ENCODE data around the gene MCRS1. TPM values are rescaled to one million over a fixed set of nuclear protein-coding genes. Genes with fewer than 3 reads are reported as not detected.
A peak's percentile ranks its signal among the peaks of the same experiment; 100 is the strongest.
"Not testable (repeated sequence)": the region's sequence is repeated elsewhere in the genome, so short reads cannot be mapped to it uniquely, and the experiment has no call there.

Gene MCRS1
- total RNA-seq, 1 experiment from 2014 or later: 86.8 TPM

GRCh38 chr12:49615725-49616124 is 47.8 kb upstream of the MCRS1 start:
- DNase-seq (peak; percentile 79), ATAC-seq (no peak; the same call in 1 of the 2 replicates)
- CTCF ChIA-PET: interaction anchor here (0.6 kb wide), 1 partner anchor 284 kb away, joined by 6 read pairs; no protein-coding TSS in a partner anchor
- Histone ChIP-seq H3K9me3 (ENCODE audit: low read length) (no peaks in the 10 kb centered on the region), H3K9me2 (replicated peaks; ENCODE audit: low read length) (no peaks in the 10 kb centered on the region), H3K4me1 (ENCODE audit: insufficient read depth, low read length) (0 out of 2 replicates have a peak, but pooled peaks cover 9% of the 10 kb centered on the region), H3K27ac (ENCODE audit: low read length) (no peak overlapping the region), H3K4me3 (ENCODE audit: low read length) (no peak overlapping the region), H3F3A (ENCODE audit: low read length, unreplicated experiment) (no peaks in the 10 kb centered on the region), H4K20me1 (ENCODE audit: low read length) (no peaks in the 10 kb centered on the region), H3K9ac (ENCODE audit: low read length) (no peak overlapping the region), H3K79me2 (ENCODE audit: low read length) (no peaks in the 10 kb centered on the region), H3K27me3 (ENCODE audit: low read length) (no peaks in the 10 kb centered on the region), H2AFZ (ENCODE audit: low read length) (no peak overlapping the region), H3K36me3 (ENCODE audit: low read depth, low read length) (no peaks in the 10 kb centered on the region), H3K4me2 (ENCODE audit: low read length) (no peak overlapping the region)
- BruUV-seq (replicated peaks): no TSS peak
- POLR2A ChIA-PET (ENCODE audit: unreplicated experiment): no interaction called here
- intact Hi-C loops (cut with micrococcal nuclease): no loop called here
- TF ChIP-seq CTCF (conservative IDR thresholded peaks at IDR 0.05; ENCODE audit: low read depth, low read length) (no peak), EZH2phosphoT487 (IDR thresholded peaks at IDR 0.05; ENCODE audit: borderline replicate concordance, low read length) (no peak), EZH2 (IDR thresholded peaks at IDR 0.05; ENCODE audit: low read length, unreplicated experiment) (no peak)

- BruUV-seq (replicated peaks): no TSS peak
- Histone ChIP-seq H2AFZ (ENCODE audit: low read length) (no peak overlapping the region), H3K9ac (ENCODE audit: low read length) (no peak overlapping the region), H3K4me3 (ENCODE audit: low read length) (no peak overlapping the region), H3K27ac (ENCODE audit: low read length) (no peak overlapping the region), H3K79me2 (ENCODE audit: low read length) (no peaks in the 10 kb centered on the region), H3K4me2 (ENCODE audit: low read length) (no peak overlapping the region), H3K9me3 (ENCODE audit: low read length) (no peaks in the 10 kb centered on the region), H3K9me2 (replicated peaks; ENCODE audit: low read length) (no peaks in the 10 kb centered on the region), H3K4me1 (ENCODE audit: insufficient read depth, low read length) (0 out of 2 replicates have a peak, but pooled peaks cover 3% of the 10 kb centered on the region), H3K27me3 (ENCODE audit: low read length) (no peaks in the 10 kb centered on the region), H3F3A (ENCODE audit: low read length, unreplicated experiment) (no peaks in the 10 kb centered on the region), H4K20me1 (ENCODE audit: low read length) (no peaks in the 10 kb centered on the region), H3K36me3 (ENCODE audit: low read depth, low read length) (no peaks in the 10 kb centered on the region)
- DNase-seq: no peak
- TF ChIP-seq EZH2phosphoT487 (IDR thresholded peaks at IDR 0.05; ENCODE audit: borderline replicate concordance, low read length) (no peak), CTCF (conservative IDR thresholded peaks at IDR 0.05; ENCODE audit: low read depth, low read length) (no peak), EZH2 (IDR thresholded peaks at IDR 0.05; ENCODE audit: low read length, unreplicated experiment) (no peak)
- intact Hi-C loops (cut with micrococcal nuclease): no loop called here
- POLR2A ChIA-PET (ENCODE audit: unreplicated experiment): no interaction called here
- CTCF ChIA-PET: no interaction called here
- ATAC-seq: no peak
These were observed 44.3 kb upstream of the MCRS1 start for GRCh38 chr12:49612210-49612609.

GRCh38 chr12:49610785-49611184 is 42.8 kb upstream of the MCRS1 start:
- H3K9me3 ChIP-seq (ENCODE audit: low read length); CTCF ChIA-PET; H2AFZ ChIP-seq (ENCODE audit: low read length); H3K4me1 ChIP-seq (ENCODE audit: insufficient read depth, low read length); intact Hi-C loops (cut with micrococcal nuclease); H3K36me3 ChIP-seq (ENCODE audit: low read depth, low read length); ATAC-seq; H3K9me2 ChIP-seq (replicated peaks; ENCODE audit: low read length); H3F3A ChIP-seq (ENCODE audit: low read length, unreplicated experiment); BruUV-seq (replicated peaks); POLR2A ChIA-PET (ENCODE audit: unreplicated experiment); DNase-seq; H3K27ac ChIP-seq (ENCODE audit: low read length); H4K20me1 ChIP-seq (ENCODE audit: low read length); H3K9ac ChIP-seq (ENCODE audit: low read length); H3K27me3 ChIP-seq (ENCODE audit: low read length); H3K79me2 ChIP-seq (ENCODE audit: low read length); H3K4me3 ChIP-seq (ENCODE audit: low read length); H3K4me2 ChIP-seq (ENCODE audit: low read length): not testable (repeated sequence)

Data from PC-3 (cell line).